ENCODE measurements around the gene ATXN8OS.

Gene ATXN8OS

DNA sequence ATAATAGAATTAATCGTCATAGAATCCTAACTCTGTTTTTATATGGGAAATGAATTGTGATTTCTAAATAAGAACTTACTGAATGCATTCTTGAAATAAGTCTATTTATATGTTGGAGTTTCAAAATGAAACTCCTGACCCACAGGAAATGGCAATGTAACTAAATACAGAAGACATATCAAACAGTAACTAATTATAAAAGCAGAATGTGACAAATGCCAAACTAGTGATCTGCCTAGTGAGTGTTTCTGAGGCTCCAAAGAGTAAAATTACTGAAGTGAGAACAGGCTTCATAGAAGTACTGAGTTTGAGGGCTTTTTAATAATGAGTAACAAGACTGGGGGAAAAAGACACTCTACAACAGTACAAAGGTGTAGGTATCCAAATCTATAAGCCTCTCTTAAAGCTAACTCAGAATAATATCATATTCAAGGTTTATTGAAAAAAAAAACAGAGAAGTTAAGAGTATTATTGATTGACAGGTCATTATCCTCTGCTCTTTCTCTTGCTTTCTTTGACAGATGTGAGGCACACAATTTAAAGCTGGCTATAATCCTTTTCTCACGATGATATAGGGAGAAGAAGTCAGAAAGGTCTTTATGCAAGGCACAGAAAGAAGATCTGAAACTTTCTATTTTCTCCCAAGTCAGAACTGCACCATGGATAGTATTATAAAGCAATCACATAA is 17.4 kb upstream of the ATXN8OS start:
- Histone ChIP-seq H3K9ac (ENCODE audit: low read length) (no peak overlapping the region), H2BK5ac (ENCODE audit: low read depth, low read length, poor library complexity, severe bottlenecking) (no peak overlapping the region), H2BK15ac (ENCODE audit: low read depth, poor library complexity, severe bottlenecking) (no peak overlapping the region), H4K91ac (ENCODE audit: low read length) (no peak overlapping the region), H3K4me1 (ENCODE audit: control insufficient read depth, insufficient read depth, low read depth, low read length) (no peaks in the 10 kb centered on the region), H2AFZ (ENCODE audit: low read depth, low read length) (no peak overlapping the region), H4K8ac (ENCODE audit: low read length) (no peak overlapping the region), H3K4me3 (ENCODE audit: insufficient read depth in 1 of 2, low read depth in 1 of 2, low read length in 2 of 2) (no peak overlapping the region), H3K27me3 (ENCODE audit: control insufficient read depth in 1 of 2, insufficient read depth in 1 of 2, low read length in 2 of 2) (no peaks in the 10 kb centered on the region), H3K36me3 (ENCODE audit: control insufficient read depth in 1 of 2, insufficient read depth in 2 of 2, low read depth in 1 of 2, low read length in 2 of 2) (no peaks in the 10 kb centered on the region), H3K18ac (ENCODE audit: low read depth in 1 of 2, low read length in 2 of 2) (no peak overlapping the region), H3K14ac (ENCODE audit: low read length in 2 of 2) (no peak overlapping the region), H3K23ac (ENCODE audit: low read length in 2 of 2) (no peak overlapping the region), H2BK12ac (ENCODE audit: low read length in 2 of 2) (no peak overlapping the region), H3K4me2 (ENCODE audit: low read length, poor library complexity, severe bottlenecking) (no peak overlapping the region), H2BK120ac (ENCODE audit: low read depth, low read length) (no peak overlapping the region), H3K4ac (ENCODE audit: low read depth in 1 of 2, low read length in 2 of 2) (no peak overlapping the region), H2AK5ac (ENCODE audit: low read length, severe bottlenecking) (no peak overlapping the region), H3K27ac (ENCODE audit: low read length, poor library complexity, severe bottlenecking) (peak overlapping the region; percentile 74), H3K9me3 (ENCODE audit: control insufficient read depth, low read length) (no peaks in the 10 kb centered on the region), H3K79me1 (replicated peaks; ENCODE audit: low read length, poor library complexity, severe bottlenecking) (no peaks in the 10 kb centered on the region)
- DNase-seq: no peak
- no CpG with 5 or more reads among the region's 2 CpGs for WGBS

DNA sequence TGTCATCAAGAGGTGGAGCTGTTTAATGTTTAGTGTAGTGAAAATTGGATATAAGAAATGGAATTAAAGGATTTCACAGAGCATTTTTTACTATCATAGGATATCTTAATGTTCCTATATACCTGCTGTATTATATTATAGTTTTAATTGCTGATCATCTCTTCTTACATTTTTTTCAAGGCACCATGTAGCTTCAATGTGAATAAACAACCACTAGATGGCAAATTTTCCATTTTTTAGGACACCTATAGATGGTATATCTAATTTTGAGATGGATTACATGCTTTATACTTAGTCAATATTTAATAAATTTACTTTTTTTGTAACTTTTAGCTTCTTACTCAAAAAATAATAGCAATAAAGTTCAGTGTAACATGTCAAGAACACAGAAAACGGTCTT is 9.0 kb upstream of the ATXN8OS start:
- Histone ChIP-seq H2AFZ (ENCODE audit: low read depth, low read length) (no peak overlapping the region), H2BK12ac (ENCODE audit: low read length in 2 of 2) (no peak overlapping the region), H3K4me3 (ENCODE audit: insufficient read depth in 1 of 2, low read depth in 1 of 2, low read length in 2 of 2) (no peak overlapping the region), H3K79me1 (replicated peaks; ENCODE audit: low read length, poor library complexity, severe bottlenecking) (no peaks in the 10 kb centered on the region), H3K4ac (ENCODE audit: low read depth in 1 of 2, low read length in 2 of 2) (no peak overlapping the region), H2AK5ac (ENCODE audit: low read length, severe bottlenecking) (no peak overlapping the region), H2BK5ac (ENCODE audit: low read depth, low read length, poor library complexity, severe bottlenecking) (no peak overlapping the region), H3K23ac (ENCODE audit: low read length in 2 of 2) (no peak overlapping the region), H3K4me1 (ENCODE audit: control insufficient read depth, insufficient read depth, low read depth, low read length) (no peaks in the 10 kb centered on the region), H3K9me3 (ENCODE audit: control insufficient read depth, low read length) (no peaks in the 10 kb centered on the region), H3K27me3 (ENCODE audit: control insufficient read depth in 1 of 2, insufficient read depth in 1 of 2, low read length in 2 of 2) (no peaks in the 10 kb centered on the region), H3K9ac (ENCODE audit: low read length) (no peak overlapping the region), H4K8ac (ENCODE audit: low read length) (no peak overlapping the region), H4K91ac (ENCODE audit: low read length) (no peak overlapping the region), H3K18ac (ENCODE audit: low read depth in 1 of 2, low read length in 2 of 2) (no peak overlapping the region), H3K27ac (ENCODE audit: low read length, poor library complexity, severe bottlenecking) (no peak overlapping the region), H3K4me2 (ENCODE audit: low read length, poor library complexity, severe bottlenecking) (no peak overlapping the region), H3K36me3 (ENCODE audit: control insufficient read depth in 1 of 2, insufficient read depth in 2 of 2, low read depth in 1 of 2, low read length in 2 of 2) (no peaks in the 10 kb centered on the region), H2BK15ac (ENCODE audit: low read depth, poor library complexity, severe bottlenecking) (no peak overlapping the region), H2BK120ac (ENCODE audit: low read depth, low read length) (no peak overlapping the region), H3K14ac (ENCODE audit: low read length in 2 of 2) (no peak overlapping the region)
- DNase-seq: peak; percentile 25
- WGBS: no CpG with 5 or more reads among the region's 1 CpG

DNA sequence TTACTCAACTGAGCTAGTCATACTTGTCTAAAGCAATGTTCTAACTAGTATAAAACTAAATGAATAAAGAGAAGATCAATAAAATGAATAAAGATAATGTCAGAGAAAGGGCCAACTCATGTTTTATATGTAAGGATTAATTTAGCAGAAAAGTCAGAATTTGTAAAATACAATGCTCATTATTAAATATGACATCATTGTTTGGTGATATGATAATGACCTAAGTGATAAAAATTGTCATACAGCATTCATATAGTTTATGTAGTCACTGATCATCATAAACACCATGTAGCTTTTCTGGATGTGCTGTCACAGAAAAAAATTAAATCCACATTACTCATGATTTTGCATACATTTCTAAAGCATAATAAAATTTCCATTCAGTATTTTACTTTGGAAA is 3.1 kb upstream of the ATXN8OS start:
- H3K9ac ChIP-seq (ENCODE audit: low read length): no peak overlapping the region
- no peak overlapping the region for H2BK12ac ChIP-seq (ENCODE audit: low read length in 2 of 2)
- peaks cover 12% of the 10 kb centered on the region for H3K4me1 ChIP-seq (ENCODE audit: control insufficient read depth, insufficient read depth, low read depth, low read length)
- H2AFZ ChIP-seq (ENCODE audit: low read depth, low read length): no peak overlapping the region
- no peak overlapping the region for H2BK120ac ChIP-seq (ENCODE audit: low read depth, low read length)
- no peaks in the 10 kb centered on the region for H3K36me3 ChIP-seq (ENCODE audit: control insufficient read depth in 1 of 2, insufficient read depth in 2 of 2, low read depth in 1 of 2, low read length in 2 of 2)
- no peaks in the 10 kb centered on the region for H3K9me3 ChIP-seq (ENCODE audit: control insufficient read depth, low read length)
- H3K4ac ChIP-seq (ENCODE audit: low read depth in 1 of 2, low read length in 2 of 2): no peak overlapping the region
- no peak overlapping the region for H2BK5ac ChIP-seq (ENCODE audit: low read depth, low read length, poor library complexity, severe bottlenecking)
- no peak overlapping the region for H3K4me3 ChIP-seq (ENCODE audit: insufficient read depth in 1 of 2, low read depth in 1 of 2, low read length in 2 of 2)
- no peak overlapping the region for H2BK15ac ChIP-seq (ENCODE audit: low read depth, poor library complexity, severe bottlenecking)
- no peak overlapping the region for H3K18ac ChIP-seq (ENCODE audit: low read depth in 1 of 2, low read length in 2 of 2)
- no peak overlapping the region for H4K8ac ChIP-seq (ENCODE audit: low read length)
- H3K27ac ChIP-seq (ENCODE audit: low read length, poor library complexity, severe bottlenecking): no peak overlapping the region
- no peak overlapping the region for H4K91ac ChIP-seq (ENCODE audit: low read length)
- no peaks in the 10 kb centered on the region for H3K79me1 ChIP-seq (replicated peaks; ENCODE audit: low read length, poor library complexity, severe bottlenecking)
- no peak overlapping the region for H3K23ac ChIP-seq (ENCODE audit: low read length in 2 of 2)
- H3K27me3 ChIP-seq (ENCODE audit: control insufficient read depth in 1 of 2, insufficient read depth in 1 of 2, low read length in 2 of 2): peaks cover 0 to 14% of the 10 kb centered on the region in 2 experiments
- H2AK5ac ChIP-seq (ENCODE audit: low read length, severe bottlenecking): no peak overlapping the region
- DNase-seq: no peak
- no peak overlapping the region for H3K14ac ChIP-seq (ENCODE audit: low read length in 2 of 2)
- no peak overlapping the region for H3K4me2 ChIP-seq (ENCODE audit: low read length, poor library complexity, severe bottlenecking)

DNA sequence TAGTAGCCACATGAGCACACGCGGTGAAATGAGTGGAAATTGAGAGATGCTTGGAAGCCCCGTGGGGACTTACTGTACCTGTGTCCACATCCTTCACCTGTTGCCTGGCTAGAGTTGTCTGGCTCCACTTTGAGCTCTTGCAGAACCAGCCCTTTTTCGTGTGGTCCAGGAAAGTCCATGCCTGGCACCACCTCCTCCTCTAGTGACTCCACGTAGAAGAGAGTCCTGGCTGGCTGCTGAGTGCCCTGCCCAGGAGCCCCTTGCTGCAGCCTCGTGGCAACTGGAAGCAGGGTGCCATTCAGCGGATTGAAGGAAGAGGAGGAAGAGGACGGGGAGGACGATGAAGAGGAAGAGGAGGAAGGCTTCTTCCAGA is 515 bp upstream of the ATXN8OS start:
- peaks cover 12% of the 10 kb centered on the region for H3K4me1 ChIP-seq (ENCODE audit: control insufficient read depth, insufficient read depth, low read depth, low read length)
- peak overlapping the region; percentile 0 to 49 for H2BK12ac ChIP-seq (ENCODE audit: low read length in 2 of 2)
- H3K18ac ChIP-seq (ENCODE audit: low read depth in 1 of 2, low read length in 2 of 2): no peak overlapping the region
- no peak overlapping the region for H4K91ac ChIP-seq (ENCODE audit: low read length)
- H4K8ac ChIP-seq (ENCODE audit: low read length): no peak overlapping the region
- H2AK5ac ChIP-seq (ENCODE audit: low read length, severe bottlenecking): no peak overlapping the region
- H3K4me2 ChIP-seq (ENCODE audit: low read length, poor library complexity, severe bottlenecking): peak overlapping the region; percentile 65
- no peak overlapping the region for H2BK120ac ChIP-seq (ENCODE audit: low read depth, low read length)
- H3K4ac ChIP-seq (ENCODE audit: low read depth in 1 of 2, low read length in 2 of 2): no peak overlapping the region
- H3K9ac ChIP-seq (ENCODE audit: low read length): no peak overlapping the region
- H2BK5ac ChIP-seq (ENCODE audit: low read depth, low read length, poor library complexity, severe bottlenecking): no peak overlapping the region
- H3K9me3 ChIP-seq (ENCODE audit: control insufficient read depth, low read length): no peaks in the 10 kb centered on the region
- no peak for DNase-seq
- no peak overlapping the region for H3K27ac ChIP-seq (ENCODE audit: low read length, poor library complexity, severe bottlenecking)
- no peak overlapping the region for H2BK15ac ChIP-seq (ENCODE audit: low read depth, poor library complexity, severe bottlenecking)
- no peaks in the 10 kb centered on the region for H3K36me3 ChIP-seq (ENCODE audit: control insufficient read depth in 1 of 2, insufficient read depth in 2 of 2, low read depth in 1 of 2, low read length in 2 of 2)
- no peaks in the 10 kb centered on the region for H3K79me1 ChIP-seq (replicated peaks; ENCODE audit: low read length, poor library complexity, severe bottlenecking)
- H3K14ac ChIP-seq (ENCODE audit: low read length in 2 of 2): peak overlapping the region in 1 of 2 experiments; percentile 6
- H3K4me3 ChIP-seq (ENCODE audit: insufficient read depth in 1 of 2, low read depth in 1 of 2, low read length in 2 of 2): peak overlapping the region in 1 of 2 experiments; percentile 49
- H2AFZ ChIP-seq (ENCODE audit: low read depth, low read length): peak overlapping the region; percentile 21
- peaks cover 0 to 14% of the 10 kb centered on the region in 2 experiments for H3K27me3 ChIP-seq (ENCODE audit: control insufficient read depth in 1 of 2, insufficient read depth in 1 of 2, low read length in 2 of 2)
- H3K23ac ChIP-seq (ENCODE audit: low read length in 2 of 2): no peak overlapping the region
- WGBS: 63% methylated on average over 9 of the region's 9 CpGs

All from mesenchymal stem cell (in vitro differentiated cells and primary cell).